ENCODE results near the gene ADORA2B. TPM values are rescaled to one million over a fixed set of nuclear protein-coding genes. Genes with fewer than 3 reads are reported as not detected.

Gene ADORA2B
- total RNA-seq, 4 donors from 2014 or later = 41.4 to 68.9 (median 52.0) TPM

- Histone ChIP-seq H3K36me3 (no peaks in the 10 kb centered on the region), H3K4me3 (no peak overlapping the region), H3K4me1 (peaks cover 0 to 31% (median 24%) of the 10 kb centered on the region in 4 donors), H3K27me3 (no peaks in the 10 kb centered on the region), H3K9me3 (no peaks in the 10 kb centered on the region), H3K27ac (peak overlapping the region in 2 of 4 donors; percentile 33 to 38)
- in situ Hi-C loops (cut with MboI; ENCODE audit: low pct_ligation_motif_present in 1 of 4, low pct_unique_long_range_greater_than_20kb in 1 of 4, low sequenced_read_pairs in 3 of 4) (no loop called here), intact Hi-C loops (cut with DNase I; ENCODE audit: low total_unique reads) (no loop called here)
- 59% methylated on average over 5 of the region's 6 CpGs; no CpG with 5 or more reads in 1 of the 2 donors for WGBS, 2 donors (ENCODE audit: low coverage in 1 of 2)
- DNase-seq = no peak
- TF ChIP-seq POLR2A (IDR thresholded peaks at IDR 0.05) = no peak
- no peak for TF ChIP-seq CTCF (IDR thresholded peaks at IDR 0.05)
- TF ChIP-seq POLR2AphosphoS5 (IDR thresholded peaks at IDR 0.05) = no peak
- no peak for TF ChIP-seq EP300 (IDR thresholded peaks at IDR 0.05; ENCODE audit: low read depth)
Observed at GRCh38 chr17:15951368-15952047, 6.6 kb downstream of the ADORA2B start.

- Histone ChIP-seq H3K36me3 (no peaks in the 10 kb centered on the region), H3K9me3 (no peaks in the 10 kb centered on the region), H3K27me3 (no peaks in the 10 kb centered on the region), H3K4me1 (peaks cover 0 to 25% (median 18%) of the 10 kb centered on the region in 4 donors), H3K4me3 (no peak overlapping the region), H3K27ac (peak overlapping the region in 3 of 4 donors; percentile 25 to 38 (median 33))
- DNase-seq = no peak
- TF ChIP-seq CTCF (IDR thresholded peaks at IDR 0.05) (no peak), POLR2AphosphoS5 (IDR thresholded peaks at IDR 0.05) (no peak), EP300 (IDR thresholded peaks at IDR 0.05; ENCODE audit: low read depth) (no peak), POLR2A (IDR thresholded peaks at IDR 0.05) (no peak)
- in situ Hi-C loops (cut with MboI; ENCODE audit: low pct_ligation_motif_present in 1 of 4, low pct_unique_long_range_greater_than_20kb in 1 of 4, low sequenced_read_pairs in 3 of 4) = no loop called here
- WGBS, 2 donors (ENCODE audit: low coverage in 1 of 2) = 50 to 56% methylated on average over 2 to 7 of the region's 7 CpGs
- intact Hi-C loops (cut with DNase I; ENCODE audit: low total_unique reads) = no loop called here
Observed at GRCh38 chr17:15952048-15952532, 7.2 kb downstream of the ADORA2B start.

GRCh38 chr17:15952916-15953790 lies 8.2 kb downstream of the ADORA2B start:
- Histone ChIP-seq H3K4me1 (peaks cover 0 to 16% (median 8%) of the 10 kb centered on the region in 4 donors), H3K27ac (no peak overlapping the region), H3K9me3 (no peaks in the 10 kb centered on the region), H3K4me3 (no peak overlapping the region), H3K36me3 (no peaks in the 10 kb centered on the region), H3K27me3 (no peaks in the 10 kb centered on the region)
- TF ChIP-seq CTCF (IDR thresholded peaks at IDR 0.05) (no peak), POLR2A (IDR thresholded peaks at IDR 0.05) (no peak)
- intact Hi-C loops (cut with DNase I; ENCODE audit: low total_unique reads) = no loop called here
- no peak for DNase-seq
- WGBS, 2 donors (ENCODE audit: low coverage in 1 of 2) = 44 to 79% methylated on average over 3 to 21 of the region's 22 CpGs
- in situ Hi-C loops (cut with MboI; ENCODE audit: low pct_ligation_motif_present in 1 of 4, low pct_unique_long_range_greater_than_20kb in 1 of 4, low sequenced_read_pairs in 3 of 4) = no loop called here

GRCh38 chr17:15954222-15954621 lies 9.3 kb downstream of the ADORA2B start:
- Histone ChIP-seq H3K9me3 (no peaks in the 10 kb centered on the region), H3K4me1 (peaks cover 6 to 17% (median 9%) of the 10 kb centered on the region in 4 donors), H3K36me3 (no peaks in the 10 kb centered on the region), H3K27me3 (no peaks in the 10 kb centered on the region), H3K4me3 (no peak overlapping the region), H3K27ac (no peak overlapping the region)
- in situ Hi-C loops (cut with MboI; ENCODE audit: low pct_ligation_motif_present in 1 of 4, low pct_unique_long_range_greater_than_20kb in 1 of 4, low sequenced_read_pairs in 3 of 4) = no loop called here
- intact Hi-C loops (cut with DNase I; ENCODE audit: low total_unique reads) = no loop called here
- TF ChIP-seq POLR2A (IDR thresholded peaks at IDR 0.05) (no peak), CTCF (IDR thresholded peaks at IDR 0.05) (no peak)
- WGBS, 2 donors (ENCODE audit: low coverage in 1 of 2) = 33 to 64% methylated on average over 2 to 5 of the region's 5 CpGs
- no peak for DNase-seq
